GM18505 (cell line): ENCODE measurements around the gene NCAM1.

Experiments
- ATAC-seq: cut with Tn5 transposase; IDR thresholded peaks from one replicate; pipeline ENCODE4 v1.9.1; 2021; ENCODE audit not compliant: unreplicated experiment
- POLR2A ChIP-seq: IDR thresholded peaks from 4 replicates; pipeline ENCODE4 v1.6.1; 2011; ENCODE audit warnings: borderline replicate concordance; ENCODE audit not compliant: insufficient read depth, insufficient read length; ENCODE audit errors: extremely low read depth

The NCAM1 gene

DNA sequence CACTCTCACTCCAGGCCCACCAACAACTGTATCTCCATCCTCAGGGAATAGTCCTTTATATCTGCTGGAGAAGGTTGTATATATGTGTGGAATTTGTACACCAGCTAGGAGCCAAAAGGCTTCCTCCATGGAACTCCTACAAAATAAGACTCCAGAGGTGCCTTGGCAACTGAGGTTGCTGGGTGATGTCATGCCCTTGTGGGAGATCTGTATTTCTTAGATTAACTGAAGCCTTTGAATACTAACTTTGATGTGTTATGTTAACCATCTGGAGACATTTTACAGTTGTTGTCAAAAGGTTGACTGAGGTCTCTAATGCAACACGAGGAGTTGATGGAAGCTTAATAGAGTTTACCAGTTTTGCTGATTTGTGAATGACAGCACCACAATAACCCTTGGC lies 213.7 kb downstream of the NCAM1 start:
- TF ChIP-seq POLR2A, result no peak
- ATAC-seq, result no peak

DNA sequence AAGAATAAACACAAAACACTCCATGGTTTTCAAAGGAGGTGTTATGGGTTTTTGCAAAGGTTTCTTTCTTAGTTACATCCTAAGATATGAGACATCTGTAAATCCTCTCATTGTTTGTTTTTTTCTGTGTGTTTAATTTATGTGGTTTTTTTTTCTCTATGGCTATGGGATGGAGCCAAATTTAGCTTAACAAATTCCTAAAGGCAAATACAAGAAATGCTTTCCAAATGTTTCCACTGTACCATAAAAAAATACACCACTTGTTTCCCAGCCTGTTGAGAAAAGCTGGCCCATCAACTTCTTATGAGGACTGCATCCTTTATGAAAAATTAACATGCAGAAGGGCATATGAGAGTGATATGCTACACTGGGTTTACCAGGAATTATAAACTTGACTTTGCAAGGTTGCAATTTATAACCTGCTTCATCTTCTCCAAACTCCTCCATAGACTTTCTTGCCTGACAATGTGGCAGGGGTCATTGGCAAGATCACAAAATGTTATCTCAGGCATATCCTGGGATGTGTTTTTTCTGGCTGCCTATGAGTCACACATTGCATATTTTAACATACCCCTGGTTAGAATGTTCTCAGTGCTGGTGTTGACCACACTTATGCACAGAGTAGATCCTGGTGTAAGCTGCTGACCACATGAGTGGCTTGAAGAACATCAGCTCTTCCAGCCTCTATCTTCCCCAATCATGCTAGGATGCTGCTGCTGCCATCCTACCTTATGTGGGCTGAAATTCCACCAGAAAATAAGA lies 215.6 kb downstream of the NCAM1 start:
- ATAC-seq, result no peak
- TF ChIP-seq POLR2A, result no peak

DNA sequence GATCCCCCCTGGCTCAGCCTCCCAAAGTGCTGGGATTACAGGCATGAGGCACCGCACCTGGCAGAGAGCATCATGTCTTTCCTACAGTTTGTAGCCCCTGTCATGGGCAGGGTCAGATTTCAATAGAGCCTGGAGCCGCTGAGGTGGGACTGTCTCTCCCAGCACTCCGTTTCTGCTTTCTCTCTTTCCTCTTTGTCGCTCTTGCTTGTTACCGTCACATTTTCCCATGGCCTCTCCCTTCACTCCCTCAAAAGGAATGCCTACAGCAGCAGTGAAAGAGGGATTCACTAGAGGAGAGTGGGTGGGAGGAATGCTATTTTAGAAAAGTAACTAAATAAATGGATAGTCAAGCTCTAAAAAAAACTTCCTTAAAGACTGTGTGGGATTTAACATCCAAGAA lies 216.5 kb downstream of the NCAM1 start:
- TF ChIP-seq POLR2A, result no peak
- no peak for ATAC-seq

DNA sequence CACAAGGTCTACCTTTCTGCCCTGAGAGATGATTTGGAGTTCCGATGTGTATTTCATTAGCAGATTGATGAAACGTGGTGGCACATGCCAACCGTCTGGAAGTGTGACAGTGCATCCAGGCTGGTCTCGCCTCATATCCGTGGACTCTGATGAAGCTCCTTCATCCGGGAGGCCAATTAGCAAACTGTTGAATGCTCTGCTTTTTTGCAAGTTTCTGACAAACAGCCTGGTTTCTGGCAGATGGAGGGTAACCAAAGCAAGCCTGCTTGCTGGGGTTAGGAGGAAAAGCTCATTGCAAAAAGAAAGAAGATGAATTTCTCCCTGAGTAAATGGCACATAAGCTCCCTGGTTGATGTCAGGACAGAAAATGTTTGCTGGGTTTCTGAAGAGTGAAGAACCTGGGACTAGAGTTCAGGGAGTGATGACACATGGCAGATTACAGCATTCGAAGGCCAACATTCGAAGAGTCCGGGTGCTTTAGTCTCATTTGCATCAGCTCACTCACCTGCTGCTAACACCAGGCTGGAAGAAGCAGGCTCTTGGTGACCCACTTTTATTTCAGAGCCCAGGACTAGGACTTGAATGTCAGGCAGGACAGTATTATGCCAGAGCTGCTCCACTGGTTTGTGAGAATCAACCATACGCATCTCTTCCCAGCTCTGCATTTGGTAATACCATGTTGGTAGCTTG lies 217.3 kb downstream of the NCAM1 start:
- no peak for TF ChIP-seq POLR2A
- ATAC-seq, result no peak

DNA sequence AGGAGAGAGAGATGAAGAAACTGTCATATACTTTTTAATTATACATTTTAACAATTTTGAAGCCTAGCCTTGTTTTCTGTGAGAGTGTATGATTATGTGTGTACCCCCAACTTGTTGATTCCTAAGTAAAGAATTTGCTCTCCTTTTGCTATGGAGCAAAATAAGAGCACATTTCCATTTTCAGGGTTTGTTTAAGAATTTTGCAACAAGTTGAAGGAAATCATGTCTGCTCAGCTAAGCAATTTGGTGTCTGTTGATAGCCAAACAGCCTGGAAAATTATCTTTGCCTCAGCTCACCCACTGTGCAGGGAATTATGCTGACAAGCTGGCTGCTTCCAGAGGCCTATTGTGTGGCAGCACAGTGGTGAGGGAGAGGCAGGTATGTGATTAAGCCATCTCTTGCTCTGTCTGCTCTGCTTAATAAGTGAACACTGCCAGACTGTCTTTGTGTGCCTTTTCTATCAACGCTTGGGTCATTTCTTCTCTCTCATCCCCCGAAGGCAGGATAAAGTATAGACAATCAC lies 218.0 kb downstream of the NCAM1 start:
- no peak for TF ChIP-seq POLR2A
- ATAC-seq, result no peak

DNA sequence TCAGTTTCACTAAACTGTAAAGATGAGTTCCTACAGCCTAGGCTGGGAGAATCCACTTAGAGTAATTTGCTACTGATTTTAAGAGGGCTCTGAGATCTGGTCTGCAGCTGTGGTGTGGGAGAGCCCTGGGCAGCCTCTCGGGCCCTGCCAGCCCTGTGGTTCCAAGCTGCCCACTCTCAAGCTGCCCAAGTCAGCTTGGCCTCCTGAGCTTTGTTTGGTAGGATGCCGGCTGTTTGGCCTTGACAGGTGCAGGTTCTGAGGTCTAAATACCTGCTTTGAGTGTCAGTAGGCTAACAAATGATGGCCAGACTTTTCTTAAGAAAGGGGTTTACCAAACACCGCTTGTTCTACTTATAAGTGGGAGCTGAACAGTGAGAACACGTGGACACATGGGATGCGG lies 219.9 kb downstream of the NCAM1 start:
- TF ChIP-seq POLR2A, result no peak
- ATAC-seq, result no peak

DNA sequence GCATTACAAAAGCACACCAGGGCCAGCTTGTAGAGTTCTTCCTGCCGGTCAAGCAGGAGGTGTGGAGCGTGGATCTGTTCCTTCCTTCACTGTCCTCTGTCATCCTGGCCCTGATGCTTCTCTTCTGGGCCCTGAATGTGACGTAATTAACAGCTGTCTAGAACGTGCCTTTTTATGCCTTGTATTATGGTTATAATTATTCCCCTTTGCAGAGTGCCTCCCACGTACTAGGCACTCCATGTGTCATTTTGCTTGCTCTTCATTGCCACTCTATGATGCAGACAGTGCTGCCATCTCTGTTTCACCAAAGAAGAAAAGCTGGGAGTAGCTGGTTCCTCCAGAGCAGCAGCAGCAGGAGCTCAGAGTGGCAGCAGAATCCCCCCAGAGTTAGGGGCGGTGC lies 221.1 kb downstream of the NCAM1 start:
- no peak for ATAC-seq
- TF ChIP-seq POLR2A, result no peak

DNA sequence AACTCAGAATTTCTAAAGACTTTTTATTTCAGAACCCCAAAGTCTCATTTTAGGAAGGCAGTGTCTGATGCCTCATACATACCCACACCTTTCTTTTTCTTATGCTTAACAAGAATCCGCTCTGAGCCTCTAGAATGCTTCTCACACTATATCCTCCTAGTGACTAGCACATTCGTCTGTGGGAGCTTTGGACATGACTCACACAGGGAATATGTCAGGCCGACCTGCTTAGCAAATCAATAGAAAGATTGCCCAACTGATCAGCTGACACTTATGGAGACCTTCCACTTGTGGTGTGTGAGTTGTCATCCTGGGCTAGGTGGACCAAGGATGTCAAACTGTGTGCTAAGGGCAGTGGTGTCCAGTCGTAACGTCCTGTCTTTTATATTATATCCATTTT lies 223.3 kb downstream of the NCAM1 start:
- ATAC-seq, result no peak
- no peak for TF ChIP-seq POLR2A

DNA sequence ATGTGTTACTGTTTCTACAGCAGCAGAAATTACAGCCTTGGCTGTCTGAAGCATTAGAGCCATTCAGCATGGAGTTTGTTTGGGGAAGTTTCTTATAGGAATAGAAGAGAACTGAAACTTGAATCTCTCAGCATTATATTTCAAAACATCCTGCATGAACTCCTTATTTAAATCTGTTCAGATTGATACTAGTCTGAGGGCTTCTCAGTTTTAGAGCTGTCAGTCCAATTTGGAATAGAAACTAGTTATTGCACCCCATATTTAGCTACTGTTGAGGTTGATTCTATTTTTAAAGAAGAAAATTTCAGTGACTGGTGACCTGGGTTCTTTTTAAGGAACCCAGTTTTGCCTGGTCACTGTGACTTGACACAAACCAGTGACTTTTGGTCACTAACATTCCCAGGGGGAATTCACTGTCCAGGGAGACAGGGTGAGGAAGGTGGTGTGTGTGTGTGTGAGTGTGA lies 227.2 kb downstream of the NCAM1 start:
- no peak for TF ChIP-seq POLR2A
- no peak for ATAC-seq

DNA sequence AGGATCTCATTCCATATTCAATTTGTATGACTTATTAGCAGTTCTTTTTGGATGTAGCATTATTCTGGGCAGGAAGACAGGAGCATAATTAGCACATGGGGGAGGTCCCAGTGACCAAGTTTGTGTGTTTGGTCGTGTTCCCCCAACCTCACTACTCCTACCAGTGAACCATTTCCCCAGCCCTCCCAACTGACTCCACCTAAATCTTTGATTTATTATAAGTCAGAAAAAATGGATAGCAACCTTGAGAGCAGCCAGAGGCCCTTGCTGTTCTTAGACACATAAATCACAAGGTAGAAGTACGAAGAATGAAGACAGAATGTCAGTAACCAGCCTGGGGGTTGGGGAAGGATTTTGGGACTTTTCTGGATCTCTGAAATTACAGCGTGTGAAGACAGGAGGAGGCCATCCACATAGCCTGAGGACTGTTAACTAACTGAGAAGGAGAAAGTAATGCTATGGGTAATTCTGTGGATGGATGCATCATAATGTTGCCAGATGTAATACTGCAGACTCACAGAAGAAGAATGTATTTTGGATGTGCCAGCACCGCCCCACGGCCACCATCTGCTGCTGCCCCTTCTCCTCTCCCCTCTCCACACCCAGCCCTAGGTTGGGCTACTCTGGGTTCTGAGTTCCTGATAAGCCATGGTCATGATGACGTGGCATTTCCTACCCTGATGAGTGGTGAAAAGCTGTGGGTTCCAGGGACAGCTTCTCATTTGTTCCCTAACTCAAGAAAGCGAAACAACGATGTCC lies 228.9 kb downstream of the NCAM1 start:
- TF ChIP-seq POLR2A, result no peak
- ATAC-seq, result no peak

DNA sequence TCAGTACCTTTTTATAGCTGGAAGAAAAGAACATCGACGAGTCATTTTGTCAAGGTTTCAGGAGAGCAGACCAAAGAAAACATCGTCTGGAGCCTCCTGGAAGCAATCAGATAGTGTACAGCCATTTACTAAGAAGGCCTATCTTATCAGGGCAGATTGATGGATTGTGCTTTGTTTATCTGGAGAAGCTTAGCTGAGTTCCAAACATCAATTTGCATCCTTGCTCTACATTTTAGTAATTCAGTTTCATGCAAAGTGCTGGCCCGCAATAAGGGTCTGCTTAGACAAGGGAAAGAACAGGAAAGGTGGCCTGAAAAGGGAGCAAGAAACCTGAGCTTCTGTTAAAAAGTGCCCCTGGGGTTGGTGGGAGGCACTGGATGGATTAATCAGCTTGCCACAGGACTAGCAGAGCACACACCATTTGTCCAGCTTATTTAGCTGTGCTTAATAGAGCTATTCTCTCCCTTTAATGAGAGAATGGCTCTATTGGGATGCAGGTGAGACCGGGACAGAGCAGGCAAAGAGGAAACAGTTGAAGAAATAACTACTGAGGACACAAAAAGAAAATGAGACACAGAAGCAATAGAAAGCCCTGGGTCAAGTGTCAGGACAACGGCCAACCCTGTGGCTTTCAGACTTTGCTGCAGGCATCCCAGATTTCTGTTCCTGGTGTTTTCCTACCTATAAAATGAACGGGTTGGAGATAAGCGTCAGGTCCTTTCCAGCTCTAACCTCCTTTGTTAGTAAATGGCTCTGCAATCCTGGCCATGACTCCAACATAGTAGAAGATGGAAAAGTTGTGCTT lies 231.1 kb downstream of the NCAM1 start:
- TF ChIP-seq POLR2A, result no peak
- no peak for ATAC-seq

DNA sequence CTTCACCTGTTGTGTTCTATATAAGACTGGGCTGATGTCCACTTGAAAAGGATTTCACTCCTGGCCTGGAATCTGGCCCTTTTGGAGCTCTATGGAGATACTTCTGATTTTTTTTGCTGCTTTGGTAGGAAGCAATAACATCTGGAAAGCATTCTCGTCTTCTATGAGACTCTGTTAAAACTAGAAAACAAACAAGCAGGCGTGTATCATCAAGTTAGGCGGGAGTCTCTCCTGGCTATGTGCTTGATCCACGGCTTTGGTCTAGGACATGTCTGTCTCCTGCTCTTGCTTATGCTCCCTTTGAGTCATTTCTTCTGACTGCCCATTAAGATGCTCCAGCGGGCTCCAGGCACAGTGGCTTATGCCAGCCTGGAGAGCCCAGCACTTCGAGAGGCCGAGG lies 231.8 kb downstream of the NCAM1 start:
- no peak for TF ChIP-seq POLR2A
- ATAC-seq, result no peak

DNA sequence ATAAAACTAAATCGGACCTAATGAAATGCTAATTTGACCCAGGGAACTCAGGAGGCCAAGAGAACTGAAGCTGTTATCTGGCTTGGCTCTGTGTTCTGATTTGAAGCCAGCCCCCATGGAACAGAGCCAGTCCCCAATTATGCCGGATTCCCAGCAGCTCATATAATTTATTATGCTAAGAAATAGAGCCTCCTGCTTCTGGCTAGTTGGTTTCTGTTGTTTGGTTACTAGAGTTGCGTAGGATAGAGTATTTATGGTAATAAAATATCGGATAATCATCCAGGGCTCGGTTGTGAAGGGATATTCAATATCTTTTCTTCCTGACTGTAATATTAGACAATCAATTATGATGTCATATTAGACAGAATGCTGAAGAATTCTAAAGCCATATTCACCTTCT lies 232.7 kb downstream of the NCAM1 start:
- no peak for TF ChIP-seq POLR2A
- ATAC-seq, result no peak
